COLO668 (cell line): Measurements from ENCODE around the gene NAA80.
"Not testable (repeated sequence)": the region's sequence is repeated elsewhere in the genome, so short reads cannot be mapped to it uniquely, and the experiment has no call there.

Experiments
- DNase-seq: peaks from one replicate; lab custom pipeline; 2025; ENCODE audit not compliant: unreplicated experiment; lab: John Stamatoyannopoulos, UW

NAA80 gene

GRCh38 chr3:50292159-50293078 is 6.8 kb downstream of the NAA80 start, which contains the start of gene IFRD2:
IFRD2 (minus strand) TSS chr3:50292429; CDS start chr3:50292274, 155 bp downstream.
- peak; percentile 95 for DNase-seq

GRCh38 chr3:50290161-50290641 is 9.0 kb downstream of the NAA80 start:
- no peak for DNase-seq

GRCh38 chr3:50289130-50289529 is 10.1 kb downstream of the NAA80 start:
- DNase-seq = no peak

DNA sequence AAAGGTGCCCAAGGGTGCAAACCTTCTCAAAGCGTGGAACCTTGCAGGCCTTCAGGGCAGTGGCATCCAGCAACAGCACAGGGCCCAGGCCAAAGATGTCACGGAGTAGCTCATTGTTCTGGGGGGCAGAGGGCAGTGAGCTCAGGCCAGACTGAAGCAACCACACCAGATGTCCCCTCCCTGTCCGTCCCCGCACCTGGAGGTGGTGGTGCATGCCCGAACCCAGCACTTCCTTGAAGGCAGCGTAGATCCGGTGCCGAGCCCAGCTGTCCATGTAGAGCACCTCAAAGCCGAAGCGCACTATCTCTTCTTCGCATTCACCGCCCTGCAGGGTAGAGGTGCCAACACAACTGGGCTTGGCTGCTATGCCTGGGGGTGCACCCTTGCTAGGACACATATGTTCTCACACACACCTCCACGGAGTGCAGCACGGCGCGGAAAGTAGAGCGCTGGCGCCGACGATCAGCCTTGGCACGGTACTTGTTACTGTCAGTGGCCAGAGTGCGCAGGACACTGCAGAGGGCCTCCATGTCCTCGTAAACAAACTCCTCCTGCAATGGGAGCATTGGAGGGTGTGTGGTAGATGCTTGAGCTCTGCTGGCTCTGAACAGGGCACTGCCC is 10.7 kb downstream of the NAA80 start:
- no peak for DNase-seq

DNA sequence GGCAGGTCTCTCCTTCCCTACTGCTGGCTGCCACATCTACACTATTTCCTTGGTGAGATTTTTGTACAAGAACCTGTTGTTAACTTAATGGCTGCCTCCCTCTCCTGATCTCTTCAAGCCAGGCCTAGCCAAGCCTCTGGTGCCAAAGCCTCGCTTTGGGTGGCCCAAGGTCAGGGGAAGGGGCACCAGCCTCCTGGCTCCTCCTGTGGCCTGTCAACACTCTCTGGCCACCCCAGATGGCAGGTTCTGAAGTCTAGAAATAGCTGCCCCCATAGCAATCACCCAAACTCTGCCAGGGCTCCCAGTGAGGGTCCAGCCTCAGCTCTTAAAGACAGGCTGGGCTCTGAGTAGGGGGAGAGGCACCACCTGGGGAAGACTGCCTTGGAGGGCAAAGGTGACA is 11.9 kb downstream of the NAA80 start:
- DNase-seq = no peak

DNA sequence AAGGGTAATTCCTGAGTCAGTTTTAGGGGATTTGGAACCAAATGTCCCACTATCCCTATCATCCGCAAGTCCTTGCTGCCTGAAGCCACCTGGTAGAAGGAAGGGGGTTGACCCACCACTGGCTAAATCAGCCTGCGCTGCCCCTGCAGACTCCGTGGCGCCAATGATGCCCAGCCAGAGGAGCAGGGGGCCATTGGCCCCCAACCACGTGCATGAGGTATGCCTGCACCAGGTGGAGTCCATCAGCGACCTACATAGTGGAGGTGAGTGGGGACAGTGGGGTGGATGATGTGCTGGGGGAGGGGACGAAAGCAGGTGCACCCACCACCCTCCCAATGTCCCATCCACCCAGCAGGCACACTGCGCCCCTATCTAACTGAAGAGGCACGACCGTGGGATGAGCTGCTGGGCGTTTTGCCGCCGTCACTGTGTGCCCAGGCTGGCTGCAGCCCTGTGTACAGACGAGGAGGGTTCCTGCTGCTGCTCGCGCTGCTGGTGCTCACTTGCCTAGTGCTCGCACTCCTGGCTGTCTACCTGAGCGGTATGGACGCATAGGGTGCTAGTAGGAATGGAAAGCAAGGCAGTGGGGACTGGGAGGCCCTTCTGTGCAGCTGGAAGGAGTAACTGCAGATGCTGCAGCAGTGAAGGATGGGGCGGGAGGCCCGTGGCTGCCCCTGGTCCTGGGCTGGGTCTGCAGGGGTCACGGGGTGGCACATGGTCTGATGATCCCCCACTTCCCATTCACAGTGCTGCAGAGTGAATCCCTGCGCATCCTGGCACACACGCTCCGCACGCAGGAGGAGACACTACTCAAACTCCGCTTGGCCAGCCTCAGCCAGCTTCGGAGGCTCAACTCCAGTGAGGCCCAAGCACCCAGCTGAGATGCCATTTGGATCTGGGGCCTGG is 12.6 kb downstream of the NAA80 start:
- DNase-seq = no peak

- not testable (repeated sequence) for DNase-seq
Measured at GRCh38 chr3:50284121-50284520, 15.1 kb downstream of the NAA80 start.

GRCh38 chr3:50279255-50280016 is 19.8 kb downstream of the NAA80 start:
- no peak for DNase-seq

GRCh38 chr3:50278880-50279224 is 20.4 kb downstream of the NAA80 start, which contains the start of gene LSMEM2:
LSMEM2 (plus strand) TSS chr3:50279087; CDS start chr3:50279114, 27 bp downstream.
- no peak for DNase-seq

- DNase-seq = no peak
Measured at GRCh38 chr3:50278123-50278879, 20.9 kb downstream of the NAA80 start.

- DNase-seq = no peak
Measured at GRCh38 chr3:50276762-50277101, 22.5 kb downstream of the NAA80 start.

DNA sequence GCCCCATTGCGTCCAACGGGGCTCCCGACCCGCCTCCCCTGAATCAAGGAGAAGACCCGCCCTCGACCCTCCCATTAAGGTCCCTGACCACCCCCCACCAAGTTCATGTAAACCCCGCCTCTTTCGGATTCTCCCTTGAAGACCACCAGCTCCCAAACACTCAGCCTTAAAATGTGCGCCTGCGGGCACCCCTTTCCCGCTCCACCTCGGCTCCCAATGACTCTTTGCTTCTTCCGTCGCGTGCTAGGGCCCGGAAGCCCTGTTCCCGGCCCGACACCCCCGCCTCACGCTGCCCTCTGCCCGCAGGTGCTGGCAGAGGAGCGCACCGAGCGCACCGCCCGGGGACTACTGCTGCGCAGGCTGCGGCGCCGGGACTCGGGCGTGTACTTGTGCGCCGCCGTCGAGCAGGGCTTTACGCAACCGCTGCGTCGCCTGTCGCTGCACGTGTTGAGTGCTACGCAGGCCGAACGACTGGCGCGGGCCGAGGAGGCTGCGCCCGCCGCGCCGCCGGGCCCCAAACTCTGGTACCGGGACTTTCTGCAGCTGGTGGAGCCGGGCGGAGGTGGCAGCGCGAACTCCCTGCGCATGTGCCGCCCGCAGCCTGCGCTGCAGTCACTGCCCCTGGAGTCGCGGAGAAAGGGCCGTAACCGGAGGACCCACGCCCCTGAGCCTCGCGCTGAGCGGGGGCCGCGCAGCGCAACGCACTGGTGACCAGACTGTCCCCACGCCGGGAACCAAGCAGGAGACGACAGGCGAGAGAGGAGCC is 23.0 kb downstream of the NAA80 start:
- DNase-seq = no peak

- no peak for DNase-seq
Measured at GRCh38 chr3:50275141-50275995, 23.8 kb downstream of the NAA80 start.

DNA sequence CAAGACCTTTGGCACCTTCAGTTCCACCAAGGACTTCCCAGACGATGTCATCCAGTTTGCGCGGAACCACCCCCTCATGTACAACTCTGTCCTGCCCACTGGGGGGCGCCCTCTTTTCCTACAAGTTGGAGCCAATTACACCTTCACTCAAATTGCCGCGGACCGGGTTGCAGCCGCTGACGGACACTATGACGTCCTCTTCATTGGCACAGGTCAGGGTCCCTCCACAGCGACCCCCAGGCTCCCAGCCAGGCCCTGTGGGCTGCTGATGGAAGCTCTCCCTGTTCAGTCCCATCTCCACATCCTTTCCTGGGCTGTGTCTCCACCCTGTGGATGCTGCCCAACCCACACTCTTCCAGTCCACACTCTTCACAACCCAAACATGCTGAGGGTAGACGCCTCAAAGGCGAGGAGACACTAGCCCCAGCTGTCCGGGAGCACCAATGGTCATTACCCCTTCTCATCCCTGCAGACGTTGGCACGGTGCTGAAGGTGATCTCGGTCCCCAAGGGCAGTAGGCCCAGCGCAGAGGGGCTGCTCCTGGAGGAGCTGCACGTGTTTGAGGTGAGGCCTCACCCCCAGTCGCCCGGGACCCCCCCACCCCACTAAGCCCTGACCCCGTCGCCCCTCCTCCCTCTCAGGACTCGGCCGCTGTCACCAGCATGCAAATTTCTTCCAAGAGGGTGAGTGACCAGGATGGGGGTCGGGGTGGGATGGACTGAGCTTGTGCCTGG is 24.7 kb downstream of the NAA80 start:
- DNase-seq = peak; percentile 23

DNA sequence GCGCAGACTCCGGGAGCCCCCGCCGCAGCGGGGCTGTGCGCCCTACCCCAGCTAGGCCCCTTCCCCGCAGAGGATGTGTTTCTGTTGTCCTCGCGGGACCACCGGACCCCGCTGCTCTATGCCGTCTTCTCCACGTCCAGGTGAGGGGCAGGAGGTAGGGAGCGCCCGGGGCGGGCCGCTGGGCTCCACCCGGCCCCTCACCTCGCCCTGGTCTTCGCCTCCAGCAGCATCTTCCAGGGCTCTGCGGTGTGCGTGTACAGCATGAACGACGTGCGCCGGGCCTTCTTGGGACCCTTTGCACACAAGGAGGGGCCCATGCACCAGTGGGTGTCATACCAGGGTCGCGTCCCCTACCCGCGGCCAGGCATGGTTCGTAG is 25.5 kb downstream of the NAA80 start:
- DNase-seq = no peak

DNA sequence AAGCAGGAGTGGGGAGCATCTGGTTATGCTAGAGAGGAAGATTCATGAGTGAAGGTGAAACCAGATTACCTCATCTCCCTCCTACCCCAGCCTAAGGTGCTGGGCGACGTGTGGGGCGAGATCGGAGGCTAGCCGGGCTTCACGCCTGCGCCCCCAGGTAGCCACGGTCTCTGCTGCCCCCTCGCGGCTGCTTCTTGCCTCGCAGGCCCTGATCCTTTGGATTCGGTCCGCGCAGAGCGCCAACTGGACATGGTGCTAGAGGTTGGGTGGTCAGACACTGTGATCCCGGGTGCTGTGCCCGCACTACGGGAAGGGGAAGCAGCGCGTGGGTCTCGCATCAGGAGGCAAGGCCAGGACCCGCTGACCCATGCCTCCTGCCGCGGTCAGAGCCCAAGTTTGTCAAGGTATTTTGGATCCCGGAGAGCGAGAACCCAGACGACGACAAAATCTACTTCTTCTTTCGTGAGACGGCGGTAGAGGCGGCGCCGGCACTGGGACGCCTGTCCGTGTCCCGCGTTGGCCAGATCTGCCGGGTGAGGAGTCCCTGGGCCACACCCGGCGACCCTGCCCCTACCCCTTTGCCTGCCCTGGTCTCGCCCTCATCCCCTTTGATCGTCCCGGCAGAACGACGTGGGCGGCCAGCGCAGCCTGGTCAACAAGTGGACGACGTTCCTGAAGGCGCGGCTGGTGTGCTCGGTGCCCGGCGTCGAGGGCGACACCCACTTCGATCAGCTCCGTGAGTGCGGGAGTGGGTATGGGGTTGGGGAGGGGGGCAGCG is 26.1 kb downstream of the NAA80 start:
- DNase-seq = peak; percentile 78

DNA sequence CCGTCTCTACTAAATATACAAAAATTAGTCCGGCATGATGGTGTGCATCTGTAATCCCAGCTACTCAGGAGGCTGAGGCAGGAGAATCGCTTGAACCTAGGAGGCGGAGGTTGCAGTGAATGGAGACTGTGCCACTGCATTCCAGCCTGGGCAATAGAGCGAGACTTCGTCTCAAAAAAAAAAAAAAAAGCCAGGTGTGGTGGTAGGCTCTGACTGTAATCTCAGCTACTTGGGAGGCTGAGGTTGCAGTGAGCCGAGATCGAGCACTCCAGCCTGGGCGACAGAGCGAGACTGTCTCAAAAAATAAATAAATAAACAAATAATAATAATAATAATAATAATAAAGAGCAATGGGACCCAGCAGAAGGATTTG is 26.7 kb downstream of the NAA80 start:
- DNase-seq = not testable (repeated sequence)
